Placental pericyte (primary cell): ENCODE data around the gene CCDC170. TPM values are rescaled to one million over a fixed set of nuclear protein-coding genes. Genes with fewer than 3 reads are reported as not detected.

Experiments used
- small RNA-seq: library from RNA; depleted of rRNA; stranded (forward); fragments of <200 nt; gene quantifications from one replicate; pipeline ENCODE3, GENCODE V24; 2012; ENCODE audit warnings: low replicate concordance
- total RNA-seq: library from RNA; depleted of rRNA; stranded (reverse); fragments of >200 nt; gene quantifications from 2 replicates; pipeline ENCODE4 v1.2.3, GENCODE V29; 2012

CCDC170 gene, protein sequence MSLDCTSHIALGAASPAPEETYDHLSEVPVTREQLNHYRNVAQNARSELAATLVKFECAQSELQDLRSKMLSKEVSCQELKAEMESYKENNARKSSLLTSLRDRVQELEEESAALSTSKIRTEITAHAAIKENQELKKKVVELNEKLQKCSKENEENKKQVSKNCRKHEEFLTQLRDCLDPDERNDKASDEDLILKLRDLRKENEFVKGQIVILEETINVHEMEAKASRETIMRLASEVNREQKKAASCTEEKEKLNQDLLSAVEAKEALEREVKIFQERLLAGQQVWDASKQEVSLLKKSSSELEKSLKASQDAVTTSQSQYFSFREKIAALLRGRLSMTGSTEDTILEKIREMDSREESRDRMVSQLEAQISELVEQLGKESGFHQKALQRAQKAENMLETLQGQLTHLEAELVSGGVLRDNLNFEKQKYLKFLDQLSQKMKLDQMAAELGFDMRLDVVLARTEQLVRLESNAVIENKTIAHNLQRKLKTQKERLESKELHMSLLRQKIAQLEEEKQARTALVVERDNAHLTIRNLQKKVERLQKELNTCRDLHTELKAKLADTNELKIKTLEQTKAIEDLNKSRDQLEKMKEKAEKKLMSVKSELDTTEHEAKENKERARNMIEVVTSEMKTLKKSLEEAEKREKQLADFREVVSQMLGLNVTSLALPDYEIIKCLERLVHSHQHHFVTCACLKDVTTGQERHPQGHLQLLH
- under 0.01 and 1.0 TPM in 2 replicates for total RNA-seq

DNA sequence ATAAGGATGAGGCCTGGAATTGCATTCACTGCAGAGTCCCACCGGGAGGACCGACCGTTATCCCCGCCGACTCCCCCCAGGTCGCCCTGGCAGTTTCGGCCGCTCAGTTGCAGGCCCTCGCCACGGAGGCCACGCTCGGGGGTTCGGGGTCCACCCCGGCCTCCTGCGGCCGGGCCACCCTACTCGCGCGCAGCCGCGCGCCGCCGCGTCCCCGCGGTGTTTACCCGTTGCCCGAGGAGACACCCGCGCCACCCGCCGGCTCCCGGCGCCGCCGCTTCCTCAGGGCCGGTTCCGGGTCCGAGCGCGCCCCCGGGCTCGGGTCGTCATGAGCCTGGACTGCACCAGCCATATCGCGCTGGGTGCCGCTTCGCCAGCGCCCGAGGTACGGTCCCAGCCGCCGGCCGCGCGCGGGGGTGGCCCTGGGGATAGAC, at the start of gene CCDC170:
CCDC170 (plus strand) TSS at position 214 of the 431 bp plus-strand sequence; CDS start at position 326, 112 bp downstream.

DNA sequence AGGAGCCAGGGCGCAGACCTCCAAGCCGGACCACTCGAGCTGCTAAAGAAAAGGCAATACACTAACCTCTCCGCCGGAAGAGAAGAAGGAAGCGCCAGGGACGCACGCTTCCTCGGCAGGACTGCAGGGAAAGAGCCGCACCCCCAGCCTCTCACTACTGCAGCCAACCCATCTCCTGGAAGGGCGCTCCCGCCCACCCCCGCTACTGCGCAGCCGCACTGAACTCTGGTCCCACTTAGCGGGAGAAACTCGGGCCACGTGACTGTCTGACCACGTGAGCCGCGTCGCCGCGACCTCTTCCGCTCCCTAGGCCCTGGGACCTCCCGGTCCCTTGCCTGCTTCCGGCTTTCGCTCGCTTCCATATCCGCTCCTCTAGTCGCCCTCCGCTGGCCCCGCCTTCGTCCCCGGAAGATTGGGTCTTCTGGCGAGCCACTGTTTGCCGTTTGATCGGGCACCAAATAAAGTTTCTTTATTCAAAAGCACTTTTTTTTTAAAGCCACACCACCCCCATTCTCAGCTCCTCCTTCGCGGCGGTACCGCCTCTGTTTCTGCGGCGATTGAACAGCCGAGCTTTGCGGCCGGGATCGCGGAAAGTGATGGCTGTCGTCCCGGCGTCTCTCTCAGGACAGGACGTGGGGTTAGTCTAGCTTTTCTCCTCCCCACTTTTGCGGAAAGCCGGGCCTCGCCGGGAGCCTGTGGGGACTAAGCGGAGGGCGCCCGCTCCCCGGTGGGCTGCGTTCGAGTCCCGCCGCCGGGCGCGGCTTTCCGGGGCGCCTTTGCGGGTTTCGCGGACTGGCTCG, 41.7 kb upstream of the CCDC170 start, which contains the start of gene RMND1:
RMND1 (minus strand) TSS at position 177 of the 800 bp plus-strand sequence. CDS start 6,315 bp downstream, outside the sequence.

Small RNAs within 50 kb of the gene (small RNA-seq; reads per million reads assigned to genes)
- not detected for gene RNU6-813P

Other genes with a start within 250 kb of the CCDC170 start
- 12.9 and 16.2 TPM in 2 replicates for gene ZBTB2, start 102.5 kb upstream of the CCDC170 start, total RNA-seq
- gene RMND1, start 41.9 kb upstream of the CCDC170 start, total RNA-seq, result 31.8 and 39.6 TPM in 2 replicates